ENCODE results near the gene ZNF644. TPM values are rescaled to one million over a fixed set of nuclear protein-coding genes. Genes with fewer than 3 reads are reported as not detected.

The ZNF644 gene
- total and polyA plus RNA-seq, 7 experiments from 2014 or later, result 53.9 to 117 (median 78.5) TPM

- no peaks in the 10 kb centered on the region for H3K27me3 ChIP-seq (ENCODE audit: control insufficient read depth in 2 of 2, insufficient read depth in 2 of 2, low read length in 2 of 2)
- ChIA-PET POLR2A (no interaction called here), CTCF (interaction anchor here (1.3 kb wide), 1 partner anchor 9 kb away, joined by 4 read pairs; no protein-coding TSS in a partner anchor)
- no peak overlapping the region for H3K27ac ChIP-seq (ENCODE audit: low read depth, low read length)
- Mint-ChIP-seq H3K9me3 (peaks cover 0 to 17% (median 5%) of the 10 kb centered on the region in 11 donors), H3K27ac (peak overlapping the region in 2 of 9 donors; percentile 7 to 62), H3K4me3 (peak overlapping the region in 3 of 10 donors; percentile 14 to 39 (median 25)), H3K36me3 (peaks cover 19 to 73% (median 69%) of the 10 kb centered on the region in 5 donors), H3K27me3 (no peaks in the 10 kb centered on the region), H3K4me1 (peaks cover 39 to 97% (median 88%) of the 10 kb centered on the region in 7 donors)
- H3K9me3 ChIP-seq (ENCODE audit: control insufficient read depth in 2 of 3, low read length in 3 of 3), result no peaks in the 10 kb centered on the region
- peaks cover 0 to 9% of the 10 kb centered on the region in 2 donors for H3K4me1 ChIP-seq (ENCODE audit: control insufficient read depth in 2 of 2, insufficient read depth in 2 of 2, low read length in 2 of 2)
- H3K36me3 ChIP-seq (ENCODE audit: control insufficient read depth in 2 of 3, insufficient read depth in 3 of 3, low read length in 3 of 3), result peaks cover 0 to 10% (median 0%) of the 10 kb centered on the region in 3 experiments
- DNase-seq (no peak), ATAC-seq (no peak)
- H3K4me3 ChIP-seq (ENCODE audit: low read length), result no peak overlapping the region
- intact Hi-C loops (cut with micrococcal nuclease), result no loop called here
These were observed 66.1 kb downstream of the ZNF644 start for GRCh38 chr1:90955769-90956168.

GRCh38 chr1:90952906-90953305 lies 68.9 kb downstream of the ZNF644 start:
- H3K36me3 ChIP-seq (ENCODE audit: control insufficient read depth in 2 of 3, insufficient read depth in 3 of 3, low read length in 3 of 3), result peaks cover 0 to 10% (median 0%) of the 10 kb centered on the region in 3 experiments
- Mint-ChIP-seq H3K4me1 (peaks cover 32 to 90% (median 83%) of the 10 kb centered on the region in 7 donors), H3K36me3 (peaks cover 12 to 49% (median 46%) of the 10 kb centered on the region in 5 donors), H3K9me3 (peaks cover 0 to 17% (median 3%) of the 10 kb centered on the region in 11 donors), H3K27ac (peak overlapping the region in 1 of 9 donors; percentile 25), H3K4me3 (peak overlapping the region in 5 of 10 donors; percentile 19 to 61 (median 33)), H3K27me3 (no peaks in the 10 kb centered on the region)
- CTCF ChIA-PET, result interaction anchor here (0.6 kb wide), 1 partner anchor 16 kb away, joined by 5 read pairs; no protein-coding TSS in a partner anchor
- no peak for ATAC-seq
- H3K27me3 ChIP-seq (ENCODE audit: control insufficient read depth in 2 of 2, insufficient read depth in 2 of 2, low read length in 2 of 2), result no peaks in the 10 kb centered on the region
- no peak overlapping the region for H3K4me3 ChIP-seq (ENCODE audit: low read length)
- H3K9me3 ChIP-seq (ENCODE audit: control insufficient read depth in 2 of 3, low read length in 3 of 3), result no peaks in the 10 kb centered on the region
- POLR2A ChIA-PET, result no interaction called here
- no peak for DNase-seq
- intact Hi-C loops (cut with micrococcal nuclease), result no loop called here
- H3K4me1 ChIP-seq (ENCODE audit: control insufficient read depth in 2 of 2, insufficient read depth in 2 of 2, low read length in 2 of 2), result peaks cover 0 to 9% of the 10 kb centered on the region in 2 donors
- H3K27ac ChIP-seq (ENCODE audit: low read depth, low read length), result no peak overlapping the region

- no peak for DNase-seq
- H3K4me1 ChIP-seq (ENCODE audit: control insufficient read depth in 2 of 2, insufficient read depth in 2 of 2, low read length in 2 of 2), result peaks cover 0 to 17% of the 10 kb centered on the region in 2 donors
- POLR2A ChIA-PET, result no interaction called here
- H3K4me3 Mint-ChIP-seq, result peak overlapping the region in 5 of 10 donors; percentile 0 to 29 (median 1)
- H3K36me3 Mint-ChIP-seq, result peaks cover 11 to 34% (median 31%) of the 10 kb centered on the region in 5 donors
- no peaks in the 10 kb centered on the region for H3K27me3 Mint-ChIP-seq
- H3K27me3 ChIP-seq (ENCODE audit: control insufficient read depth in 2 of 2, insufficient read depth in 2 of 2, low read length in 2 of 2), result no peaks in the 10 kb centered on the region
- H3K4me1 Mint-ChIP-seq, result peaks cover 23 to 87% (median 78%) of the 10 kb centered on the region in 7 donors
- peaks cover 0 to 10% (median 0%) of the 10 kb centered on the region in 11 donors for H3K9me3 Mint-ChIP-seq
- ATAC-seq, result no peak
- peaks cover 0 to 4% (median 0%) of the 10 kb centered on the region in 3 experiments for H3K36me3 ChIP-seq (ENCODE audit: control insufficient read depth in 2 of 3, insufficient read depth in 3 of 3, low read length in 3 of 3)
- intact Hi-C loops (cut with micrococcal nuclease), result no loop called here
- CTCF ChIA-PET, result no interaction called here
- peak overlapping the region in 1 of 9 donors; percentile 15 for H3K27ac Mint-ChIP-seq
- H3K4me3 ChIP-seq (ENCODE audit: low read length), result no peak overlapping the region
- no peaks in the 10 kb centered on the region for H3K9me3 ChIP-seq (ENCODE audit: control insufficient read depth in 2 of 3, low read length in 3 of 3)
- no peak overlapping the region for H3K27ac ChIP-seq (ENCODE audit: low read depth, low read length)
These were observed 70.8 kb downstream of the ZNF644 start for GRCh38 chr1:90951009-90951408.

GRCh38 chr1:90948301-90948700 lies 73.5 kb downstream of the ZNF644 start:
- Mint-ChIP-seq H3K27me3 (no peaks in the 10 kb centered on the region), H3K9me3 (no peaks in the 10 kb centered on the region), H3K27ac (no peak overlapping the region), H3K4me3 (no peak overlapping the region), H3K36me3 (peaks cover 0 to 19% (median 11%) of the 10 kb centered on the region in 5 donors), H3K4me1 (peaks cover 11 to 82% (median 60%) of the 10 kb centered on the region in 7 donors)
- ATAC-seq (no peak), DNase-seq (no peak)
- H3K36me3 ChIP-seq (ENCODE audit: control insufficient read depth in 2 of 3, insufficient read depth in 3 of 3, low read length in 3 of 3), result no peaks in the 10 kb centered on the region
- ChIA-PET POLR2A (no interaction called here), CTCF (no interaction called here)
- no peaks in the 10 kb centered on the region for H3K27me3 ChIP-seq (ENCODE audit: control insufficient read depth in 2 of 2, insufficient read depth in 2 of 2, low read length in 2 of 2)
- intact Hi-C loops (cut with micrococcal nuclease), result no loop called here
- no peak overlapping the region for H3K4me3 ChIP-seq (ENCODE audit: low read length)
- H3K9me3 ChIP-seq (ENCODE audit: control insufficient read depth in 2 of 3, low read length in 3 of 3), result no peaks in the 10 kb centered on the region
- H3K27ac ChIP-seq (ENCODE audit: low read depth, low read length), result no peak overlapping the region
- H3K4me1 ChIP-seq (ENCODE audit: control insufficient read depth in 2 of 2, insufficient read depth in 2 of 2, low read length in 2 of 2), result peaks cover 0 to 17% of the 10 kb centered on the region in 2 donors

- Histone ChIP-seq H3K4me3 (ENCODE audit: low read length) (no peak overlapping the region), H3K27ac (ENCODE audit: low read depth, low read length) (no peak overlapping the region), H3K9me3 (ENCODE audit: control insufficient read depth in 2 of 3, low read length in 3 of 3) (no peaks in the 10 kb centered on the region), H3K27me3 (ENCODE audit: control insufficient read depth in 2 of 2, insufficient read depth in 2 of 2, low read length in 2 of 2) (no peaks in the 10 kb centered on the region), H3K4me1 (ENCODE audit: control insufficient read depth in 2 of 2, insufficient read depth in 2 of 2, low read length in 2 of 2) (peaks cover 0 to 10% of the 10 kb centered on the region in 2 donors), H3K36me3 (ENCODE audit: control insufficient read depth in 2 of 3, insufficient read depth in 3 of 3, low read length in 3 of 3) (no peaks in the 10 kb centered on the region)
- H3K4me3 Mint-ChIP-seq, result peak overlapping the region in 1 of 10 donors; percentile 6
- intact Hi-C loops (cut with micrococcal nuclease), result loop anchor here in 1 of 2 donors (1.0 kb wide), 1 partner anchor 13 kb away; no protein-coding TSS in a partner anchor
- no peaks in the 10 kb centered on the region for H3K27me3 Mint-ChIP-seq
- POLR2A ChIA-PET, result no interaction called here
- H3K9me3 Mint-ChIP-seq, result no peaks in the 10 kb centered on the region
- peaks cover 0 to 12% (median 3%) of the 10 kb centered on the region in 5 donors for H3K36me3 Mint-ChIP-seq
- DNase-seq (no peak), ATAC-seq (no peak)
- H3K27ac Mint-ChIP-seq, result peak overlapping the region in 1 of 9 donors; percentile 53
- H3K4me1 Mint-ChIP-seq, result peaks cover 7 to 65% (median 43%) of the 10 kb centered on the region in 7 donors
- CTCF ChIA-PET, result no interaction called here
These were observed 75.2 kb downstream of the ZNF644 start for GRCh38 chr1:90946630-90947029.

- Histone ChIP-seq H3K27me3 (ENCODE audit: control insufficient read depth in 2 of 2, insufficient read depth in 2 of 2, low read length in 2 of 2) (no peaks in the 10 kb centered on the region), H3K36me3 (ENCODE audit: control insufficient read depth in 2 of 3, insufficient read depth in 3 of 3, low read length in 3 of 3) (peaks cover 1 to 6% (median 4%) of the 10 kb centered on the region in 3 experiments), H3K27ac (ENCODE audit: low read depth, low read length) (no peak overlapping the region), H3K4me1 (ENCODE audit: control insufficient read depth in 2 of 2, insufficient read depth in 2 of 2, low read length in 2 of 2) (peaks cover 0 to 8% of the 10 kb centered on the region in 2 donors), H3K9me3 (ENCODE audit: control insufficient read depth in 2 of 3, low read length in 3 of 3) (no peaks in the 10 kb centered on the region), H3K4me3 (ENCODE audit: low read length) (no peak overlapping the region)
- Mint-ChIP-seq H3K36me3 (peaks cover 6 to 17% (median 13%) of the 10 kb centered on the region in 5 donors), H3K27me3 (no peaks in the 10 kb centered on the region), H3K4me3 (no peak overlapping the region), H3K4me1 (peaks cover 0 to 63% (median 43%) of the 10 kb centered on the region in 7 donors), H3K27ac (no peak overlapping the region), H3K9me3 (peaks cover 0 to 6% (median 0%) of the 10 kb centered on the region in 11 donors)
- POLR2A ChIA-PET, result no interaction called here
- DNase-seq, result no peak
- CTCF ChIA-PET, result no interaction called here
- intact Hi-C loops (cut with micrococcal nuclease), result no loop called here
- no peak for ATAC-seq
These were observed 76.5 kb downstream of the ZNF644 start for GRCh38 chr1:90945287-90945686.

- Histone ChIP-seq H3K27ac (ENCODE audit: low read depth, low read length) (no peak overlapping the region), H3K36me3 (ENCODE audit: control insufficient read depth in 2 of 3, insufficient read depth in 3 of 3, low read length in 3 of 3) (peaks cover 4 to 16% (median 10%) of the 10 kb centered on the region in 3 experiments), H3K4me3 (ENCODE audit: low read length) (no peak overlapping the region), H3K4me1 (ENCODE audit: control insufficient read depth in 2 of 2, insufficient read depth in 2 of 2, low read length in 2 of 2) (peaks cover 0 to 8% of the 10 kb centered on the region in 2 donors), H3K9me3 (ENCODE audit: control insufficient read depth in 2 of 3, low read length in 3 of 3) (no peaks in the 10 kb centered on the region), H3K27me3 (ENCODE audit: control insufficient read depth in 2 of 2, insufficient read depth in 2 of 2, low read length in 2 of 2) (no peaks in the 10 kb centered on the region)
- H3K27me3 Mint-ChIP-seq, result no peaks in the 10 kb centered on the region
- H3K36me3 Mint-ChIP-seq, result peaks cover 18 to 30% (median 26%) of the 10 kb centered on the region in 5 donors
- no peak for ATAC-seq
- peaks cover 2 to 66% (median 50%) of the 10 kb centered on the region in 7 donors for H3K4me1 Mint-ChIP-seq
- no peak overlapping the region for H3K27ac Mint-ChIP-seq
- peaks cover 0 to 7% (median 0%) of the 10 kb centered on the region in 11 donors for H3K9me3 Mint-ChIP-seq
- CTCF ChIA-PET, result no interaction called here
- POLR2A ChIA-PET, result no interaction called here
- no peak overlapping the region for H3K4me3 Mint-ChIP-seq
- intact Hi-C loops (cut with micrococcal nuclease), result no loop called here
- no peak for DNase-seq
These were observed 77.9 kb downstream of the ZNF644 start for GRCh38 chr1:90943966-90944365.

All from naive thymus-derived CD4-positive, alpha-beta T cell (primary cell).